K562 (cell line): ENCODE data around the gene KIF5A. TPM values are rescaled to one million over a fixed set of nuclear protein-coding genes. Genes with fewer than 3 reads are reported as not detected.

Source experiments
- ATAC-seq: fragments of 200-7000 bp; cut with Tn5 transposase; 3 replicates; pipeline ENCODE4 v1.9.1; 2020; ENCODE audit warnings: moderate library complexity
- BruUV-seq: library from RNA; stranded (reverse); fragments of 400-500 nt; replicated peaks from 2 replicates; lab custom pipeline; 2021; lab: Mats Ljungman, UMichigan
- CTCF ChIA-PET: fragments of 300-600 bp; formaldehyde crosslinking; extraction: SDS; loops from one replicate; lab custom pipeline; 2021; ENCODE audit warnings: low intra/inter-chr PET ratio; lab: Yijun Ruan, JAX
- POLR2A ChIA-PET: fragments of 300-600, 350-650 bp; sonication (Branson Sonifier 250); formaldehyde crosslinking; extraction: SDS; loops from one replicate; lab custom pipeline; 2021; ENCODE audit warnings: antibody characterized with exemption, inconsistent platforms; lab: Yijun Ruan, JAX
- DNase-seq, 4 experiments: peaks; one replicate each; pipeline versions ENCODE4 v3.0.0 to v3.0.0-alpha.2; 2011 to 2018; ENCODE audit warnings: low spot score in 3 of 4, mixed read lengths in 3 of 4; ENCODE audit errors: extremely low read depth in 1 of 4
- FAIRE-seq: peaks from 2 replicates; lab custom pipeline; 2011; peaks lifted over from hg19 to GRCh38; lab: Jason Lieb, UNC
- H2AFZ ChIP-seq: 2 replicates; pipeline ENCODE4 v1.6.0; 2011; ENCODE audit warnings: low read depth, low read length, control low read depth, inconsistent platforms
- H3K27ac ChIP-seq: fragments of 200-600 bp; 3 replicates; pipeline ENCODE4 v1.8.0; 2011; ENCODE audit warnings: low read depth, mild to moderate bottlenecking, control low read depth, inconsistent platforms, low read length, moderate library complexity, mixed read lengths; ENCODE audit errors: extremely low read depth
- H3K27me3 ChIP-seq, 2 experiments: fragments of 300-600 bp in 1 of 2; 2 replicates in 1 of 2; 3 replicates in 1 of 2; pipeline versions ENCODE4 v1.6.0 to v1.8.0; 2011; ENCODE audit warnings: inconsistent platforms in 2 of 2, low read length in 2 of 2, mild to moderate bottlenecking in 1 of 2, mixed read lengths in 1 of 2, moderate library complexity in 1 of 2; ENCODE audit not compliant: control insufficient read depth in 2 of 2, insufficient read depth in 2 of 2
- H3K36me3 ChIP-seq: fragments of 300-600 bp; 3 replicates; pipeline ENCODE4 v1.8.0; 2011; ENCODE audit warnings: mild to moderate bottlenecking, low read length, inconsistent platforms; ENCODE audit not compliant: control insufficient read depth, insufficient read depth
- H3K4me1 ChIP-seq, 2 experiments: fragments of 200-600 bp in 1 of 2; replicated peaks in 1 of 2; 2 replicates in 1 of 2; 3 replicates in 1 of 2; pipeline versions ENCODE4 v1.5.1 to v1.8.0; 2011; ENCODE audit warnings: inconsistent platforms in 2 of 2, low read length in 2 of 2, mild to moderate bottlenecking in 1 of 2, mixed read lengths in 1 of 2, moderate library complexity in 1 of 2; ENCODE audit not compliant: control insufficient read depth in 2 of 2, insufficient read depth in 2 of 2
- H3K4me2 ChIP-seq: 2 replicates; pipeline ENCODE4 v1.6.1; 2011; ENCODE audit warnings: low read length, control low read depth, inconsistent platforms, mixed read lengths; ENCODE audit not compliant: insufficient read depth
- H3K4me3 ChIP-seq: fragments of 200-600 bp; sonication (generic), shearing (Covaris generic); 2 replicates; pipeline ENCODE4 v1.5.1; 2016; ENCODE audit warnings: control low read depth, inconsistent platforms
- H3K79me2 ChIP-seq: fragments of 200-600 bp; 3 replicates; pipeline ENCODE4 v1.8.0; 2011; ENCODE audit warnings: low read length, inconsistent platforms; ENCODE audit not compliant: control insufficient read depth, insufficient read depth
- H3K9ac ChIP-seq, 2 experiments: 2 replicates each; pipeline versions ENCODE4 v1.6.0 to v1.6.1; 2011; ENCODE audit warnings: low read depth in 2 of 2, low read length in 2 of 2, control low read depth in 1 of 2, inconsistent platforms in 1 of 2, mild to moderate bottlenecking in 1 of 2, mixed read lengths in 1 of 2; ENCODE audit not compliant: insufficient read depth in 1 of 2
- H3K9me1 ChIP-seq: one replicate; pipeline ENCODE4 v1.6.0; 2011; ENCODE audit warnings: inconsistent platforms, mild to moderate bottlenecking, low read length, moderate library complexity; ENCODE audit not compliant: control insufficient read depth, insufficient read depth
- H3K9me3 ChIP-seq: replicated peaks from 2 replicates; pipeline ENCODE4 v1.5.1; 2011; ENCODE audit warnings: low read depth, low read length, inconsistent platforms; ENCODE audit not compliant: control insufficient read depth, insufficient read depth
- H4K20me1 ChIP-seq: replicated peaks from 2 replicates; pipeline ENCODE4 v1.6.1; 2011; ENCODE audit warnings: low read length, inconsistent platforms, mixed read lengths; ENCODE audit not compliant: control insufficient read depth, insufficient read depth
- BMI1 ChIP-seq: fragments of 150-350 bp; IDR thresholded peaks from 2 replicates; pipeline ENCODE4 v1.6.1; 2014; ENCODE audit warnings: low read length
- RBBP5 ChIP-seq: fragments of 200-600 bp; sonication (generic); IDR thresholded peaks from 2 replicates; pipeline ENCODE4 v1.6.1; 2012; ENCODE audit warnings: borderline replicate concordance, mild to moderate bottlenecking, low read length, control low read depth, inconsistent platforms; ENCODE audit not compliant: insufficient read depth, poor library complexity, severe bottlenecking
- SAP30 ChIP-seq: fragments of 200-600 bp; sonication (generic); IDR thresholded peaks from 2 replicates; pipeline ENCODE4 v1.6.1; 2012; ENCODE audit warnings: borderline replicate concordance, low read depth, mild to moderate bottlenecking, moderate library complexity, low read length, control low read depth, inconsistent platforms; ENCODE audit not compliant: insufficient read depth, poor library complexity, severe bottlenecking
- ZBTB1 ChIP-seq: sonication (generic); formaldehyde crosslinking; IDR thresholded peaks from 2 replicates; pipeline ENCODE4 v1.8.1; 2023; ENCODE audit warnings: missing genetic modification reagents, low read depth, mild to moderate bottlenecking, borderline replicate concordance
- WGBS: fragments of 100-300 bp; shearing (Covaris generic); methylation state at CpG from one replicate; pipeline ENCODE4 v1.1.6; 2016; ENCODE audit warnings: low coverage, mixed read lengths; ENCODE audit not compliant: insufficient coverage; ENCODE audit errors: missing lambda C conversion rate; 5-methylcytosine and 5-hydroxymethylcytosine counted together
- in situ Hi-C: fragments of 300-500 bp; cut with MboI; formaldehyde crosslinking; loops from 4 replicates; pipeline ENCODE4 v1.15.0; 2018; ENCODE audit warnings: inconsistent platforms, mixed read lengths
- intact Hi-C: fragments of 100-400 bp; cut with micrococcal nuclease; formaldehyde crosslinking; loops from 2 replicates; pipeline ENCODE4 v1.14.2; 2022
- polyA plus RNA-seq, 8 experiments: library from polyadenylated mRNA; depleted of rRNA in 4 of 8; stranded (reverse) in 5 of 8; unstranded in 3 of 8; fragments of >200 nt; fragmentation: Nextera tagmentation in 2 of 8; fragmentation: Illumina TruSeq in 1 of 8; extraction: Ambion mirVana in 2 of 8; extraction: Trizol in 1 of 8; gene quantifications; 2 replicates each; pipeline versions ENCODE4 v1.2.1 to v1.2.3, GENCODE V29; 2011 to 2014; ENCODE audit warnings: inconsistent platforms in 1 of 8, missing spikeins in 1 of 8
- total RNA-seq, 7 experiments: library from RNA; depleted of rRNA in 6 of 7; stranded (reverse); fragments of >200 nt in 6 of 7; fragmentation: Illumina TruSeq in 2 of 7; extraction: Trizol in 2 of 7; gene quantifications; 2 replicates each; pipeline versions ENCODE4 v1.2.1 to v1.2.3, GENCODE V29; 2011 to 2021; ENCODE audit warnings: low replicate concordance in 1 of 7
- TF ChIP-seq, protein P1 (sequence below): fragments of 200-400 bp; formaldehyde crosslinking; IDR thresholded peaks from 2 replicates; pipeline ENCODE4 v1.6.1; 2017; ENCODE audit warnings: mild to moderate bottlenecking, low read depth, low read length, moderate library complexity
- TF ChIP-seq, protein P2 (sequence below): fragments of 450-650 bp; IDR thresholded peaks from 2 replicates; pipeline ENCODE4 v1.6.1; 2017; ENCODE audit warnings: antibody characterized with exemption, mild to moderate bottlenecking
- TF ChIP-seq, protein P3 (sequence below): fragments of 150-350 bp; conservative IDR thresholded peaks from 2 replicates; pipeline ENCODE4 v1.6.1; 2014; ENCODE audit warnings: low read length
- TF ChIP-seq, protein P4 (sequence below): fragments of 450-650 bp; conservative IDR thresholded peaks from 2 replicates; pipeline ENCODE4 v1.6.1; 2016; ENCODE audit warnings: missing genetic modification characterization, low read depth, mild to moderate bottlenecking, missing compliant biosample characterization, moderate library complexity

The KIF5A gene
- total and polyA plus RNA-seq, 9 of the 15 experiments (the other 6 are each of a cell fraction or from before 2014, with no cell fraction given) = 3.4 to 17.7 (median 8.0) TPM

DNA sequence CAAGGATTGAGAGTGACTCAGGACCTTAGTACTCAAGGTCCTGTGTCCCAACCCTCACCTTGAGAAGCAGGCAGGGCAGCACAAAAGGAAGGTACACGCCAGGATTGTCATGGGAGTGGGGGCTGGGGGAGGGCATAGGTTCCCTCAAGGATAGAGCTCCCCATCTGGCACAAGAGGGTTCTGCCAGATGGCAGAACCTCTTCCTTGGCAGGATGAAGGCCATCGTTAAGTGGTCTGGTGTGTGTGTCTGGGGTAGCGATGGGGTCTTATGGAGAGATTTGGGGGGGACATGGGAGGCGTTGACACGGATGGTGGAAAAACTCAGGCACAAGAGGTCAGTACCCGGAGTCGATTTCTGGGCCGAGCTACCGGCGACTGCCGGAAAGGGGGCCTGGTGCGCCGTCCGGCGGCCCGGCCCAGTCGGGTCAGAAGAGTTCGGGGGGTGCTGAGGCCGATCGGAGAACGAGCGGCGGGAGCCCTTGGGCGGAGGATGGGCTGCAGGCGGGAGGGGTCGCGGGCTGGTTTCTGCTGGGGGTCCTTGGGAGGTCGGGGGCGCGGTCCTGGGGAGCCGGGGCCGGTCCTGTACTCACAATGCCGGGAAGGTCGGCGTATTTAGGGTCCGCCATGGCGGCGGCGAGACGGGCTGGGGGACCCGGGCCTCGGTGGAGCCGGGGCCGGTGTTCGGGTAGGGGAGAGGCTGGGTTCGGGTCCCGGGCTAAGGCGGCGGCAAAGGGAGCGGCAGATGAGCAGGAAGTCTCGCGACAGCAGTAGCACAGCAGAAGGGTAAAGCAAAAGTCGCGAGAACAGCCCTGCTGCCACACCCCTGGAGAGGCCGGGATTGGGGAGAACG lies 3.2 kb upstream of the KIF5A start, which contains the start of gene DCTN2:
DCTN2 (minus strand) TSS at position 755 of the 850 bp plus-strand sequence; CDS start at position 626, 129 bp downstream.
- Histone ChIP-seq H4K20me1 (no peaks in the 10 kb centered on the region), H3K9ac (peak within 1 kb of the TSS; percentile 94 to 98), H2AFZ (peak within 1 kb of the TSS; percentile 85), H3K27me3 (no peaks in the 10 kb centered on the region), H3K27ac (peak within 1 kb of the TSS; percentile 84), H3K9me3 (no peaks in the 10 kb centered on the region), H3K79me2 (peaks cover 56% of the 10 kb centered on the region), H3K4me2 (peak within 1 kb of the TSS; percentile 97), H3K4me1 (peaks cover 37 to 49% of the 10 kb centered on the region in 2 experiments), H3K4me3 (peak within 1 kb of the TSS; percentile 93), H3K9me1 (no peaks in the 10 kb centered on the region), H3K36me3 (peaks cover 40% of the 10 kb centered on the region)
- peak; percentile 93 to 98 (median 95) for DNase-seq
- intact Hi-C loops = loop anchor here (1.0 kb wide), 1 partner anchor 24 kb away; the partner anchor contains the start of gene MBD6
- FAIRE-seq = peak; percentile 97
- ATAC-seq = peak; percentile 87
- no TSS peak for BruUV-seq
- ChIA-PET POLR2A (interaction anchor here (0.6 to 4.4 kb wide), 22 partner anchors 8 to 1637 kb away, joined by 3 to 53 read pairs (median 4); partner anchors contain the start of gene DDIT3), CTCF (no interaction called here)
- 2% methylated on average over 47 of the region's 56 CpGs for WGBS
- in situ Hi-C loops = no loop called here
- TF ChIP-seq ZBTB1 = no peak
- TF ChIP-seq, protein P1, sequence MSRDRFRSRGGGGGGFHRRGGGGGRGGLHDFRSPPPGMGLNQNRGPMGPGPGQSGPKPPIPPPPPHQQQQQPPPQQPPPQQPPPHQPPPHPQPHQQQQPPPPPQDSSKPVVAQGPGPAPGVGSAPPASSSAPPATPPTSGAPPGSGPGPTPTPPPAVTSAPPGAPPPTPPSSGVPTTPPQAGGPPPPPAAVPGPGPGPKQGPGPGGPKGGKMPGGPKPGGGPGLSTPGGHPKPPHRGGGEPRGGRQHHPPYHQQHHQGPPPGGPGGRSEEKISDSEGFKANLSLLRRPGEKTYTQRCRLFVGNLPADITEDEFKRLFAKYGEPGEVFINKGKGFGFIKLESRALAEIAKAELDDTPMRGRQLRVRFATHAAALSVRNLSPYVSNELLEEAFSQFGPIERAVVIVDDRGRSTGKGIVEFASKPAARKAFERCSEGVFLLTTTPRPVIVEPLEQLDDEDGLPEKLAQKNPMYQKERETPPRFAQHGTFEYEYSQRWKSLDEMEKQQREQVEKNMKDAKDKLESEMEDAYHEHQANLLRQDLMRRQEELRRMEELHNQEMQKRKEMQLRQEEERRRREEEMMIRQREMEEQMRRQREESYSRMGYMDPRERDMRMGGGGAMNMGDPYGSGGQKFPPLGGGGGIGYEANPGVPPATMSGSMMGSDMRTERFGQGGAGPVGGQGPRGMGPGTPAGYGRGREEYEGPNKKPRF = no peak
- peak; percentile 40 for TF ChIP-seq SAP30
- no peak for TF ChIP-seq BMI1
- TF ChIP-seq, protein P2, sequence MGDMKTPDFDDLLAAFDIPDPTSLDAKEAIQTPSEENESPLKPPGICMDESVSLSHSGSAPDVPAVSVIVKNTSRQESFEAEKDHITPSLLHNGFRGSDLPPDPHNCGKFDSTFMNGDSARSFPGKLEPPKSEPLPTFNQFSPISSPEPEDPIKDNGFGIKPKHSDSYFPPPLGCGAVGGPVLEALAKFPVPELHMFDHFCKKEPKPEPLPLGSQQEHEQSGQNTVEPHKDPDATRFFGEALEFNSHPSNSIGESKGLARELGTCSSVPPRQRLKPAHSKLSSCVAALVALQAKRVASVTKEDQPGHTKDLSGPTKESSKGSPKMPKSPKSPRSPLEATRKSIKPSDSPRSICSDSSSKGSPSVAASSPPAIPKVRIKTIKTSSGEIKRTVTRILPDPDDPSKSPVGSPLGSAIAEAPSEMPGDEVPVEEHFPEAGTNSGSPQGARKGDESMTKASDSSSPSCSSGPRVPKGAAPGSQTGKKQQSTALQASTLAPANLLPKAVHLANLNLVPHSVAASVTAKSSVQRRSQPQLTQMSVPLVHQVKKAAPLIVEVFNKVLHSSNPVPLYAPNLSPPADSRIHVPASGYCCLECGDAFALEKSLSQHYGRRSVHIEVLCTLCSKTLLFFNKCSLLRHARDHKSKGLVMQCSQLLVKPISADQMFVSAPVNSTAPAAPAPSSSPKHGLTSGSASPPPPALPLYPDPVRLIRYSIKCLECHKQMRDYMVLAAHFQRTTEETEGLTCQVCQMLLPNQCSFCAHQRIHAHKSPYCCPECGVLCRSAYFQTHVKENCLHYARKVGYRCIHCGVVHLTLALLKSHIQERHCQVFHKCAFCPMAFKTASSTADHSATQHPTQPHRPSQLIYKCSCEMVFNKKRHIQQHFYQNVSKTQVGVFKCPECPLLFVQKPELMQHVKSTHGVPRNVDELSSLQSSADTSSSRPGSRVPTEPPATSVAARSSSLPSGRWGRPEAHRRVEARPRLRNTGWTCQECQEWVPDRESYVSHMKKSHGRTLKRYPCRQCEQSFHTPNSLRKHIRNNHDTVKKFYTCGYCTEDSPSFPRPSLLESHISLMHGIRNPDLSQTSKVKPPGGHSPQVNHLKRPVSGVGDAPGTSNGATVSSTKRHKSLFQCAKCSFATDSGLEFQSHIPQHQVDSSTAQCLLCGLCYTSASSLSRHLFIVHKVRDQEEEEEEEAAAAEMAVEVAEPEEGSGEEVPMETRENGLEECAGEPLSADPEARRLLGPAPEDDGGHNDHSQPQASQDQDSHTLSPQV = 0 out of 2 replicates have a peak, but pooled peaks have one; percentile 50
- TF ChIP-seq, protein P3, sequence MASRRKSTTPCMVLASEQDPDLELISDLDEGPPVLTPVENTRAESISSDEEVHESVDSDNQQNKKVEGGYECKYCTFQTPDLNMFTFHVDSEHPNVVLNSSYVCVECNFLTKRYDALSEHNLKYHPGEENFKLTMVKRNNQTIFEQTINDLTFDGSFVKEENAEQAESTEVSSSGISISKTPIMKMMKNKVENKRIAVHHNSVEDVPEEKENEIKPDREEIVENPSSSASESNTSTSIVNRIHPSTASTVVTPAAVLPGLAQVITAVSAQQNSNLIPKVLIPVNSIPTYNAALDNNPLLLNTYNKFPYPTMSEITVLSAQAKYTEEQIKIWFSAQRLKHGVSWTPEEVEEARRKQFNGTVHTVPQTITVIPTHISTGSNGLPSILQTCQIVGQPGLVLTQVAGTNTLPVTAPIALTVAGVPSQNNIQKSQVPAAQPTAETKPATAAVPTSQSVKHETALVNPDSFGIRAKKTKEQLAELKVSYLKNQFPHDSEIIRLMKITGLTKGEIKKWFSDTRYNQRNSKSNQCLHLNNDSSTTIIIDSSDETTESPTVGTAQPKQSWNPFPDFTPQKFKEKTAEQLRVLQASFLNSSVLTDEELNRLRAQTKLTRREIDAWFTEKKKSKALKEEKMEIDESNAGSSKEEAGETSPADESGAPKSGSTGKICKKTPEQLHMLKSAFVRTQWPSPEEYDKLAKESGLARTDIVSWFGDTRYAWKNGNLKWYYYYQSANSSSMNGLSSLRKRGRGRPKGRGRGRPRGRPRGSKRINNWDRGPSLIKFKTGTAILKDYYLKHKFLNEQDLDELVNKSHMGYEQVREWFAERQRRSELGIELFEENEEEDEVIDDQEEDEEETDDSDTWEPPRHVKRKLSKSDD = peak; percentile 95; the same call in 1 of the 2 replicates
- peak; percentile 70 for TF ChIP-seq RBBP5
- TF ChIP-seq, protein P4, sequence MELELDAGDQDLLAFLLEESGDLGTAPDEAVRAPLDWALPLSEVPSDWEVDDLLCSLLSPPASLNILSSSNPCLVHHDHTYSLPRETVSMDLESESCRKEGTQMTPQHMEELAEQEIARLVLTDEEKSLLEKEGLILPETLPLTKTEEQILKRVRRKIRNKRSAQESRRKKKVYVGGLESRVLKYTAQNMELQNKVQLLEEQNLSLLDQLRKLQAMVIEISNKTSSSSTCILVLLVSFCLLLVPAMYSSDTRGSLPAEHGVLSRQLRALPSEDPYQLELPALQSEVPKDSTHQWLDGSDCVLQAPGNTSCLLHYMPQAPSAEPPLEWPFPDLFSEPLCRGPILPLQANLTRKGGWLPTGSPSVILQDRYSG (tag) = peak; percentile 51; the same call in 1 of the 2 replicates
